ENCODE measurements around the gene CRTAC1.

- TF ChIP-seq POLR2A (IDR thresholded peaks at IDR 0.05; ENCODE audit: low read depth, low read length) (no peak), TAF1 (IDR thresholded peaks at IDR 0.05; ENCODE audit: low read depth, low read length) (no peak)
These were observed 36.7 kb upstream of the CRTAC1 start for GRCh38 chr10:98067165-98067564.

Measured in GM12891 (cell line).